Measurements from ENCODE around the gene ENO1. TPM values are rescaled to one million over a fixed set of nuclear protein-coding genes. Genes with fewer than 3 reads are reported as not detected.
"Not testable (repeated sequence)": the region's sequence is repeated elsewhere in the genome, so short reads cannot be mapped to it uniquely, and the experiment has no call there.

Gene ENO1
- polyA plus RNA-seq: 1,000 to 10,000 TPM in 1 of 2 donors, 100 to 1,000 TPM in 1; 403 to 1,101 TPM

DNA sequence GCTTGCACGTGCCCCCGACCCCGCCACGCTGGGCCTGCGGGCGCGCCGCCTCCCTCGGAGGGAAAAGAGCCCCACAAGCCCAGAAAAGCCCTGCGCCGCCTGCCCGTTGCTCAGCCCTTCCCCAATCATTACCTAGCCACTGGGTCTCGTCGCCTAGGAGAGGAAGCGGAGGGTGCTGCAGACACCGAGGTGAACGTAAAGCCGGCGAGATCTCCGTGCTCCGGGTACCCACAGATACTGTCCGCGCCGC is at the start of gene ENO1:
TSS of gene ENO1 (minus strand) at position 239 of the 250 bp plus-strand sequence. CDS start 3,778 bp downstream, outside the sequence.
- H3K4me1 ChIP-seq (ENCODE audit: control insufficient read depth in 2 of 2, insufficient read depth in 2 of 2, low read length in 1 of 2): peaks cover 0 to 7% of the 10 kb centered on the region in 2 donors
- WGBS, 2 donors: 1% methylated on average over 20 to 24 of the region's 24 CpGs

DNA sequence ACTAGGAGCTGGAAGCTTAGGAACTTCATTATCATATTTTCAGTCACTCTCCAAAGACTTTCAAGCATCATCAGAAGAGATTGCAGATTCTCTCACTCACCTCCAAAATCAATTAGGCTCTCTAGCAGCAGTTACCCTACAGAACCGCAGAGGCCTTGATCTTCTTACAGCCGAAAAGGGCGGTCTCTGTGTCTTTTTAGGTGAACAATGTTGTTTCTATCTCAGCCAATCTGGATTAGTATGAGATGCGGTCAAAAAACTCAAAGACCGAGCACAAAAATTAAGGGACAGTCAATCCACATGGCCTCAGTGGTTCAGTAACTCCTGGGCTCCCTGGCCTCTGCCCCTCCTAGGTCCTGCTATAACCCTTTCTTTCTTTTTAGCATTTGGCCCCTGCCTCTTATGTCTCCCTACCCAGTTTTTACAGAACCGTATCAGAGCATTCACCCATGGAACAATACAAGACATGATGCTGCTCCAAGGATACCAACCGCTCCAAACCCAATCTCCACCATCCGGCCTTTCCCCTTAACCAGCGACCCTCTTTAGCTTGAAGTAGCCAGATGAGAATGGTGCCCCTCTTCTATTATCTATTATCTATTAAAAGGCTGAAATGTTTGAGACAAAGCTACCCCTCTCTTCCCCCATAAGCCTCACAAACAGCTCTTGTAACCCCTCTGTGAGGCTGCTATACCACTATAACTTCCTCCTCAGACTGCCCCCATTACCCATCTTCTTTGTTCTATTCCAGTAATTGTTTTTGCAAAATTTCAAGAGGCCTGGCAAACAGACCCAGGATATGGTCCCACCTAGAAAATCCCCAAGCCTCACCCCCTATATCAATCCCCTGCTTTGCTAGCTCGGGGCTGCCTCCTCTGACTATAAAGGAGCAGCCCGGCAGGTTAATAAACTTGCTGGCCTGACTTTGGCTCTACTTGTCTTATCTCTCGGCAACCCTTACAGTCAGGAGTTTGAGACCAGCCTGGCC is 48.5 kb upstream of the ENO1 start:
- Histone ChIP-seq H3K27ac (ENCODE audit: low read depth in 2 of 2, low read length in 1 of 2) (no peak overlapping the region), H3K36me3 (ENCODE audit: control insufficient read depth in 2 of 2, insufficient read depth in 2 of 2, low read length in 1 of 2) (no peaks in the 10 kb centered on the region), H3K4me3 (ENCODE audit: low read depth in 1 of 2, low read length in 2 of 2) (no peak overlapping the region), H3K27me3 (ENCODE audit: control insufficient read depth in 1 of 2, insufficient read depth in 2 of 2, low read length in 2 of 2) (no peaks in the 10 kb centered on the region), H3K9me3 (ENCODE audit: control insufficient read depth in 2 of 2, insufficient read depth in 1 of 2, low read depth in 1 of 2, low read length in 1 of 2) (no peaks in the 10 kb centered on the region), H3K4me1 (ENCODE audit: control insufficient read depth in 2 of 2, insufficient read depth in 2 of 2, low read length in 1 of 2) (no peaks in the 10 kb centered on the region)
- 94% methylated on average over 12 of the region's 12 CpGs for WGBS, 2 donors

More for the DNA sequence above, at the start of gene ENO1:
- H3K9me3 ChIP-seq (ENCODE audit: control insufficient read depth in 2 of 2, insufficient read depth in 1 of 2, low read depth in 1 of 2, low read length in 1 of 2): no peaks in the 10 kb centered on the region
- peak within 1 kb of the TSS; percentile 97 to 100 for H3K27ac ChIP-seq (ENCODE audit: low read depth in 2 of 2, low read length in 1 of 2)
- no peaks in the 10 kb centered on the region for H3K27me3 ChIP-seq (ENCODE audit: control insufficient read depth in 1 of 2, insufficient read depth in 2 of 2, low read length in 2 of 2)
- H3K36me3 ChIP-seq (ENCODE audit: control insufficient read depth in 2 of 2, insufficient read depth in 2 of 2, low read length in 1 of 2): peaks cover 0 to 3% of the 10 kb centered on the region in 2 donors
- peak within 1 kb of the TSS; percentile 92 to 98 for H3K4me3 ChIP-seq (ENCODE audit: low read depth in 1 of 2, low read length in 2 of 2)

DNA sequence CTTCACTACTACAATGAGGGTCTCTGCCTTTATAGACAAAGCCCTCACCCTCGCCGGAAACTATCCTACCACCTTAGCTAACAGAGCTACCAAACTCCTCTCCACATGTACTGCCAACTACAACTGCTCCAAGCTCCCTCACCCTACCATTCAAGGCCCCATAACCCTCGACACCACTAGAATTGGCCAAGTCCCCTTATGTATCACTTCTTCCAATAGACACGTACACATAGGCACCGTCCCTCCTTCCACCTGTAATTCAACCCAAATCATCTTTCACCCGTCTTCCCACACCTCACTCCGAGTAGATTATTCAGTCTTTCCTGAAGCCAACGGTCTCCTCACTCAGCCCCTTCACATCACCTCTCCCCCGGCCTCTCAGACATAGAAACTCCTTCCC is 47.5 kb upstream of the ENO1 start:
- Histone ChIP-seq H3K27me3 (ENCODE audit: control insufficient read depth in 1 of 2, insufficient read depth in 2 of 2, low read length in 2 of 2) (no peaks in the 10 kb centered on the region), H3K4me1 (ENCODE audit: control insufficient read depth in 2 of 2, insufficient read depth in 2 of 2, low read length in 1 of 2) (no peaks in the 10 kb centered on the region), H3K4me3 (ENCODE audit: low read depth in 1 of 2, low read length in 2 of 2) (no peak overlapping the region), H3K9me3 (ENCODE audit: control insufficient read depth in 2 of 2, insufficient read depth in 1 of 2, low read depth in 1 of 2, low read length in 1 of 2) (no peaks in the 10 kb centered on the region), H3K36me3 (ENCODE audit: control insufficient read depth in 2 of 2, insufficient read depth in 2 of 2, low read length in 1 of 2) (no peaks in the 10 kb centered on the region), H3K27ac (ENCODE audit: low read depth in 2 of 2, low read length in 1 of 2) (no peak overlapping the region)
- 88 to 91% methylated on average over 9 of the region's 9 CpGs for WGBS, 2 donors

DNA sequence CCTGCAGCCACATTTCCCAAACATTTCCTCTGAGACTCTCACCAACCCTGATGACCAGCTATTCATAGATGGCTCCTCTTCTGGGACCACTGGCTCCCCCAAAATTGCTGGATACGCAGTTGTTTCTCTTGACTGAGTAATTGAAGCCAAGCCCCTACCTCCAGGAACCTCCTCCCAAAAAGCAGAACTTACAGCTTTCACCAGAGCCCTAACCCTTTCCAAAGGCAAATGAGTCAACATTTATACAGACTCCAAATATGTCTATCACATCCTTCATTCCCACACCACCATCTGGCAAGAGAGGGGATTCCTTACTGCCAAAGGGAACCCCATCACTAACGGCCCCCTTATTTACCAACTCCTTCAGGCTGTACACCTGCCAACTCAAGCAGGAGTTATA is 46.9 kb upstream of the ENO1 start:
- no peak overlapping the region for H3K4me3 ChIP-seq (ENCODE audit: low read depth in 1 of 2, low read length in 2 of 2)
- WGBS, 2 donors: 44 to 53% methylated on average over 2 of the region's 2 CpGs

DNA sequence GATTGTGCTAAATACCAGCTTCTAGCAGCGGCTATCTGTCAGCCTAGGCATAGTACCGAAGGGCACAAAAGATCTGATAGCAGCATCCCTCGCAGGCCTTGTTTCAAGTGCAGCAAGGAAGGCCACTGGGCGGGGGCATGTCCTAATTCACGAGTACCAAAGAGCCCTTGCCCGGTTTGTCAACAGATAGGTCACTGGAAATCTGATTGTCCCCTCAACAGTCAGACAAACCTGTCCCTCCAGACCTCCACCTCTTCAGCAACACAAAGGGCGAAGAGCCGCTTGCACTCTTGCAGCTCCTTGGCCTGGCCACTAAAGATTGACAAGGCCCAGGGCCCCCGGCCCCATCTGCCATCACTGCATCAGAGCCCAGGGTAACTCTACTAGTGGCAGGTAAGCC is 44.5 kb upstream of the ENO1 start:
- Histone ChIP-seq H3K36me3 (ENCODE audit: control insufficient read depth in 2 of 2, insufficient read depth in 2 of 2, low read length in 1 of 2) (no peaks in the 10 kb centered on the region), H3K4me3 (ENCODE audit: low read depth in 1 of 2, low read length in 2 of 2) (no peak overlapping the region)
- WGBS, 2 donors: 92 to 95% methylated on average over 9 of the region's 9 CpGs

More for the DNA sequence above, 46.9 kb upstream of the ENO1 start:
- Histone ChIP-seq H3K36me3 (ENCODE audit: control insufficient read depth in 2 of 2, insufficient read depth in 2 of 2, low read length in 1 of 2) (no peaks in the 10 kb centered on the region), H3K4me1 (ENCODE audit: control insufficient read depth in 2 of 2, insufficient read depth in 2 of 2, low read length in 1 of 2) (no peaks in the 10 kb centered on the region), H3K9me3 (ENCODE audit: control insufficient read depth in 2 of 2, insufficient read depth in 1 of 2, low read depth in 1 of 2, low read length in 1 of 2) (no peaks in the 10 kb centered on the region), H3K27ac (ENCODE audit: low read depth in 2 of 2, low read length in 1 of 2) (no peak overlapping the region), H3K27me3 (ENCODE audit: control insufficient read depth in 1 of 2, insufficient read depth in 2 of 2, low read length in 2 of 2) (no peaks in the 10 kb centered on the region)

DNA sequence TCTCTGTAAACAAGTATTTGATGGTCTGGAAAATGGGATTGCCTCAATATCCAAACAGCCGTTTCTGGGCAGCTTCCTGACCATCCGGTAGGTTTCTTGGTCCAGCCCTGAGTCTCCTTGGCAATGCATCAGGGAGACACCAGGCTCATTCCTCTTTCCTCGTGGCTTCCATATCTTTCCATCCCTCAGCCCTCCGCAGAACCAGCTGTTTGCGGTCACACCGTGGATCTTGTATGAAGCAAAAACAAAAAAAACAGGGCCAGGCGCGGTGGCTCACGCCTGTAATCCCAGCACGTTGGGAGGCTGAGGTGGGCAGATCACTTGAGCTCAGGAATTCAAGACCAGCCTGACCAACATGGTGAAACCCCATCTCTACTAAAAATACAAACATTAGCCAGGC is 39.0 kb upstream of the ENO1 start:
- H3K36me3 ChIP-seq (ENCODE audit: control insufficient read depth in 2 of 2, insufficient read depth in 2 of 2, low read length in 1 of 2); H3K9me3 ChIP-seq (ENCODE audit: control insufficient read depth in 2 of 2, insufficient read depth in 1 of 2, low read depth in 1 of 2, low read length in 1 of 2); H3K27me3 ChIP-seq (ENCODE audit: control insufficient read depth in 1 of 2, insufficient read depth in 2 of 2, low read length in 2 of 2); H3K4me1 ChIP-seq (ENCODE audit: control insufficient read depth in 2 of 2, insufficient read depth in 2 of 2, low read length in 1 of 2); H3K4me3 ChIP-seq (ENCODE audit: low read depth in 1 of 2, low read length in 2 of 2); H3K27ac ChIP-seq (ENCODE audit: low read depth in 2 of 2, low read length in 1 of 2): not testable (repeated sequence)
- 72 to 78% methylated on average over 10 of the region's 10 CpGs for WGBS, 2 donors

More for the DNA sequence above, 44.5 kb upstream of the ENO1 start:
- Histone ChIP-seq H3K4me1 (ENCODE audit: control insufficient read depth in 2 of 2, insufficient read depth in 2 of 2, low read length in 1 of 2) (no peaks in the 10 kb centered on the region), H3K27me3 (ENCODE audit: control insufficient read depth in 1 of 2, insufficient read depth in 2 of 2, low read length in 2 of 2) (no peaks in the 10 kb centered on the region), H3K27ac (ENCODE audit: low read depth in 2 of 2, low read length in 1 of 2) (no peak overlapping the region), H3K9me3 (ENCODE audit: control insufficient read depth in 2 of 2, insufficient read depth in 1 of 2, low read depth in 1 of 2, low read length in 1 of 2) (no peaks in the 10 kb centered on the region)

DNA sequence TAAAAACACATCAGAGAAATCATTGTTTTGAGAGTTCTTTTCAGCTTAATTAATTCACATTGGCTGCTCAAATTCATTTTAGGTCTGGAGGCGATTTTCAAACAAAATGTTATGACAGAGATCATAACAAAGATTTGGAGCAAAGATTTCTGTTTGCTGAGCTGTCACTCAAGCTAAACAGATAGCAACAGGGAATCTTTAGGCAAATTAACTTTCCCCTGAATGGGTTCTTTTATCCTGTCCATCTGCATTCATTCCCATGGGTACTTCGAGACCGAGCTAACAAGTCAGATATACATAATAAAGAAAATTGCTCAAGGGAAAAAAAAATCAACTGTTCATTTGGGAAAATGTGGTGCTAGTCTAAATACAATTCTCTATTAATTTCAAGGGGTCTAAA is 37.0 kb upstream of the ENO1 start:
- no peaks in the 10 kb centered on the region for H3K27me3 ChIP-seq (ENCODE audit: control insufficient read depth in 1 of 2, insufficient read depth in 2 of 2, low read length in 2 of 2)
- no peak overlapping the region for H3K27ac ChIP-seq (ENCODE audit: low read depth in 2 of 2, low read length in 1 of 2)
- no peaks in the 10 kb centered on the region for H3K36me3 ChIP-seq (ENCODE audit: control insufficient read depth in 2 of 2, insufficient read depth in 2 of 2, low read length in 1 of 2)
- peaks cover 0 to 3% of the 10 kb centered on the region in 2 donors for H3K4me1 ChIP-seq (ENCODE audit: control insufficient read depth in 2 of 2, insufficient read depth in 2 of 2, low read length in 1 of 2)
- H3K9me3 ChIP-seq (ENCODE audit: control insufficient read depth in 2 of 2, insufficient read depth in 1 of 2, low read depth in 1 of 2, low read length in 1 of 2): no peaks in the 10 kb centered on the region
- WGBS, 2 donors: 49 to 57% methylated on average over 3 of the region's 3 CpGs
- H3K4me3 ChIP-seq (ENCODE audit: low read depth in 1 of 2, low read length in 2 of 2): no peak overlapping the region

DNA sequence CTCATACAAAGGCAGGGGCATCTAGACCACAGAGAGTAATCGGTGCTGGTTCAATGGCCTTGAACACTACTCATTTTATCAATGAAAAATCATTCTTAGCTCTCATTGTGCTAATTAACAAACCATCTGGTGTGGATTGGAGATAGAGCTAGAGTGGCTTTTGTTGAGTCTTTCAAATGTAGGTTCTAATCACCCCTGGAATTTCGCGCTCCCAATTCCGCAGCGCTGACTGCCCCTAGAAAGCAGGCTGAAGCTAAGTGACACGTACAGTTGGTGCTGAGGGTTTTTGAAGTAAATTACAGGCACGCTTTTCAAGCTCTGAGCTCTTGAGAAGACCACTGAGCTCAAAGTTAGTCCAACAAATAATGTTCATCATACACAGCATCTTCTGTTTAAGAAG is 36.0 kb upstream of the ENO1 start:
- H3K4me3 ChIP-seq (ENCODE audit: low read depth in 1 of 2, low read length in 2 of 2): no peak overlapping the region
- H3K36me3 ChIP-seq (ENCODE audit: control insufficient read depth in 2 of 2, insufficient read depth in 2 of 2, low read length in 1 of 2): no peaks in the 10 kb centered on the region
- no peak overlapping the region for H3K27ac ChIP-seq (ENCODE audit: low read depth in 2 of 2, low read length in 1 of 2)
- no peaks in the 10 kb centered on the region for H3K9me3 ChIP-seq (ENCODE audit: control insufficient read depth in 2 of 2, insufficient read depth in 1 of 2, low read depth in 1 of 2, low read length in 1 of 2)
- 89 to 90% methylated on average over 7 of the region's 7 CpGs for WGBS, 2 donors
- H3K4me1 ChIP-seq (ENCODE audit: control insufficient read depth in 2 of 2, insufficient read depth in 2 of 2, low read length in 1 of 2): peaks cover 0 to 3% of the 10 kb centered on the region in 2 donors
- H3K27me3 ChIP-seq (ENCODE audit: control insufficient read depth in 1 of 2, insufficient read depth in 2 of 2, low read length in 2 of 2): no peaks in the 10 kb centered on the region

DNA sequence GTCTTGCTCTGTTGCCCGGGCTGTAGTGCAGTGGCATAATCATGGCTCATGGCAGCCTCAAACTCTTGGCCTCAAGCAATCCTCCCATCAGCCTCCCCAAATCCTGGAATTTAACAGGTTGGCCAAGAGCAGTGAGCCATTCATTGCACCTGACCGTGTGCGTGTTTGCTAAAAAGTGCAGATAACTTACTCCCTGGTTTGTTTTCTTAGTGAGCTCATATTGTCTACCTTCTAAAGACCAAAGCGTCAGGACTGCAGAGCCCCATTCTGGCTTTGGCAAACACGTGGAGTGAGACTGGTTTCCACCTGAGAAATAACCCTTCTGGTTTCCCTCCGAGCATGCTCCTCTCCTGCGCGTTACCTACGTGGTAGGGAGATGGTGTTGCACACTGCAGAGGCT is 35.0 kb upstream of the ENO1 start:
- WGBS, 2 donors: 74 to 77% methylated on average over 9 of the region's 9 CpGs
- Histone ChIP-seq H3K9me3 (ENCODE audit: control insufficient read depth in 2 of 2, insufficient read depth in 1 of 2, low read depth in 1 of 2, low read length in 1 of 2) (no peaks in the 10 kb centered on the region), H3K4me3 (ENCODE audit: low read depth in 1 of 2, low read length in 2 of 2) (no peak overlapping the region), H3K36me3 (ENCODE audit: control insufficient read depth in 2 of 2, insufficient read depth in 2 of 2, low read length in 1 of 2) (no peaks in the 10 kb centered on the region), H3K27me3 (ENCODE audit: control insufficient read depth in 1 of 2, insufficient read depth in 2 of 2, low read length in 2 of 2) (no peaks in the 10 kb centered on the region), H3K4me1 (ENCODE audit: control insufficient read depth in 2 of 2, insufficient read depth in 2 of 2, low read length in 1 of 2) (peaks cover 0 to 3% of the 10 kb centered on the region in 2 donors), H3K27ac (ENCODE audit: low read depth in 2 of 2, low read length in 1 of 2) (no peak overlapping the region)
